GM23248 (cell line): ENCODE measurements around the gene MYT1. TPM values are rescaled to one million over a fixed set of nuclear protein-coding genes. Genes with fewer than 3 reads are reported as not detected.
"Not testable (repeated sequence)": the region's sequence is repeated elsewhere in the genome, so short reads cannot be mapped to it uniquely, and the experiment has no call there.

ENCODE experiments used
- DNase-seq: peaks from one replicate; pipeline ENCODE4 v3.0.0-alpha.2; 2015
- H2AFZ ChIP-seq: fragments of 200-600 bp; sonication (generic); 2 replicates; pipeline ENCODE4 v1.6.1; 2016; ENCODE audit warnings: antibody characterized with exemption
- H3F3A ChIP-seq: fragments of 200-600 bp; sonication (generic); 2 replicates; pipeline ENCODE4 v1.6.1; 2016; ENCODE audit warnings: mild to moderate bottlenecking, antibody characterized with exemption, mixed run types; ENCODE audit not compliant: insufficient read depth
- H3K27ac ChIP-seq: fragments of 200-600 bp; sonication (generic); 2 replicates; pipeline ENCODE4 v1.5.1; 2016; ENCODE audit warnings: mild to moderate bottlenecking
- H3K27me3 ChIP-seq: fragments of 200-600 bp; sonication (generic); replicated peaks from 2 replicates; pipeline ENCODE4 v1.6.1; 2016; ENCODE audit warnings: mild to moderate bottlenecking; ENCODE audit not compliant: insufficient read depth
- H3K36me3 ChIP-seq: fragments of 200-600 bp; sonication (generic); 2 replicates; pipeline ENCODE4 v1.6.1; 2016; ENCODE audit warnings: low read depth, mild to moderate bottlenecking
- H3K4me1 ChIP-seq: fragments of 200-600 bp; sonication (generic); 2 replicates; pipeline ENCODE4 v1.6.1; 2016; ENCODE audit warnings: mild to moderate bottlenecking; ENCODE audit not compliant: insufficient read depth
- H3K4me2 ChIP-seq: fragments of 200-600 bp; sonication (generic); one replicate; pipeline ENCODE4 v1.6.1; 2016; ENCODE audit warnings: mild to moderate bottlenecking; ENCODE audit not compliant: unreplicated experiment
- H3K4me3 ChIP-seq: fragments of 200-600 bp; sonication (generic); 2 replicates; pipeline ENCODE4 v1.5.1; 2016; ENCODE audit warnings: mild to moderate bottlenecking
- H3K79me2 ChIP-seq: fragments of 200-600 bp; sonication (generic); 2 replicates; pipeline ENCODE4 v1.6.1; 2016; ENCODE audit warnings: mild to moderate bottlenecking; ENCODE audit not compliant: insufficient read depth
- H3K9ac ChIP-seq: fragments of 200-600 bp; sonication (generic); 2 replicates; pipeline ENCODE4 v1.6.1; 2016; ENCODE audit warnings: mild to moderate bottlenecking
- H3K9me2 ChIP-seq: fragments of 200-600 bp; sonication (generic); 2 replicates; pipeline ENCODE4 v1.6.1; 2016; ENCODE audit warnings: mixed run types, mild to moderate bottlenecking, moderate library complexity; ENCODE audit not compliant: insufficient read depth
- H3K9me3 ChIP-seq: fragments of 200-600 bp; sonication (generic); one replicate; pipeline ENCODE4 v1.6.1; 2017; ENCODE audit warnings: low read depth
- H4K20me1 ChIP-seq: fragments of 200-600 bp; sonication (generic); 2 replicates; pipeline ENCODE4 v1.6.0; 2016; ENCODE audit not compliant: insufficient read depth
- EZH2 ChIP-seq: fragments of 200-600 bp; sonication (generic); IDR thresholded peaks from 2 replicates; pipeline ENCODE4 v1.6.1; 2018; ENCODE audit warnings: antibody characterized with exemption, mild to moderate bottlenecking; ENCODE audit not compliant: insufficient read depth, poor library complexity, severe bottlenecking
- EZH2phosphoT487 ChIP-seq: fragments of 200-600 bp; sonication (generic); IDR thresholded peaks from 2 replicates; pipeline ENCODE4 v1.6.1; 2018; ENCODE audit warnings: antibody characterized with exemption, moderate library complexity, mild to moderate bottlenecking, low read depth; ENCODE audit not compliant: insufficient read depth
- WGBS, 2 experiments: methylation state at CpG; one replicate each; pipeline ENCODE4 v1.1.6; 2015 to 2017; ENCODE audit warnings: low lambda C conversion rate in 2 of 2, low coverage in 1 of 2; ENCODE audit errors: missing lambda C conversion rate in 2 of 2; 5-methylcytosine and 5-hydroxymethylcytosine counted together
- in situ Hi-C: fragments of 300-500 bp; cut with MboI; formaldehyde crosslinking; loops from 2 replicates; pipeline ENCODE4 v1.15.0; 2020
- polyA plus RNA-seq: library from polyadenylated mRNA; unstranded; fragments of >200 nt; fragmentation: Nextera tagmentation; extraction: Ambion mirVana; gene quantifications from 2 replicates; pipeline ENCODE4 v1.2.1, GENCODE V29; 2016
- total RNA-seq: library from RNA; depleted of rRNA; stranded (reverse); fragments of >200 nt; shearing (Covaris generic); gene quantifications from 2 replicates; pipeline ENCODE4 v1.2.3, GENCODE V29; 2014

Gene MYT1
- total and polyA plus RNA-seq, 2 experiments from 2014 or later = not detected

- Histone ChIP-seq H3K27me3 (peaks cover 31% of the 10 kb centered on the region), H3K4me1 (no peaks in the 10 kb centered on the region), H3K9ac (no peak overlapping the region), H3K36me3 (no peaks in the 10 kb centered on the region), H3K4me3 (no peak overlapping the region), H3K9me3 (no peaks in the 10 kb centered on the region), H3F3A (no peaks in the 10 kb centered on the region), H3K4me2 (no peak overlapping the region), H3K79me2 (no peaks in the 10 kb centered on the region), H2AFZ (no peak overlapping the region), H3K9me2 (no peaks in the 10 kb centered on the region), H4K20me1 (no peaks in the 10 kb centered on the region), H3K27ac (no peak overlapping the region)
- 43 to 51% methylated on average over 8 of the region's 8 CpGs for WGBS, 2 experiments
- TF ChIP-seq EZH2 = no peak
- no peak for TF ChIP-seq EZH2phosphoT487
- in situ Hi-C loops = no loop called here
- DNase-seq = no peak
These were observed 45.0 kb upstream of the MYT1 start for GRCh38 chr20:64119301-64119680.

- in situ Hi-C loops = no loop called here
- H3K79me2 ChIP-seq = no peaks in the 10 kb centered on the region
- peak overlapping the region; percentile 70 for H2AFZ ChIP-seq
- H3K4me3 ChIP-seq = peak overlapping the region; percentile 51
- H3K27ac ChIP-seq = no peak overlapping the region
- H3K9me2 ChIP-seq = no peaks in the 10 kb centered on the region
- H3K9me3 ChIP-seq = no peaks in the 10 kb centered on the region
- no peak overlapping the region for H3K9ac ChIP-seq
- H3K27me3 ChIP-seq = peaks cover 37% of the 10 kb centered on the region
- DNase-seq = no peak
- no peaks in the 10 kb centered on the region for H4K20me1 ChIP-seq
- H3K4me2 ChIP-seq = peak overlapping the region; percentile 74
- WGBS, 2 experiments = 59 to 60% methylated on average over 13 of the region's 14 CpGs
- H3K4me1 ChIP-seq = no peaks in the 10 kb centered on the region
- no peak for TF ChIP-seq EZH2
- no peak for TF ChIP-seq EZH2phosphoT487
- no peaks in the 10 kb centered on the region for H3K36me3 ChIP-seq
- no peaks in the 10 kb centered on the region for H3F3A ChIP-seq
These were observed 44.4 kb upstream of the MYT1 start for GRCh38 chr20:64119681-64120341.

GRCh38 chr20:64121586-64121985 lies 42.7 kb upstream of the MYT1 start:
- no peaks in the 10 kb centered on the region for H3K4me1 ChIP-seq
- in situ Hi-C loops = no loop called here
- H3K36me3 ChIP-seq = no peaks in the 10 kb centered on the region
- no peak overlapping the region for H2AFZ ChIP-seq
- no peaks in the 10 kb centered on the region for H3K9me3 ChIP-seq
- no peak overlapping the region for H3K27ac ChIP-seq
- DNase-seq = no peak
- H3F3A ChIP-seq = no peaks in the 10 kb centered on the region
- no peaks in the 10 kb centered on the region for H3K9me2 ChIP-seq
- H3K4me2 ChIP-seq = no peak overlapping the region
- TF ChIP-seq EZH2phosphoT487 = no peak
- TF ChIP-seq EZH2 = no peak
- H4K20me1 ChIP-seq = no peaks in the 10 kb centered on the region
- H3K9ac ChIP-seq = no peak overlapping the region
- no peaks in the 10 kb centered on the region for H3K79me2 ChIP-seq
- no peak overlapping the region for H3K4me3 ChIP-seq
- 67 to 73% methylated on average over 12 of the region's 12 CpGs for WGBS, 2 experiments
- H3K27me3 ChIP-seq = peaks cover 40% of the 10 kb centered on the region

GRCh38 chr20:64122927-64123326 lies 41.3 kb upstream of the MYT1 start:
- H3K27ac ChIP-seq, H3K4me2 ChIP-seq, H3K79me2 ChIP-seq, H3K9ac ChIP-seq, H3K4me3 ChIP-seq, DNase-seq, H3K36me3 ChIP-seq, H4K20me1 ChIP-seq, H3K9me3 ChIP-seq, in situ Hi-C loops, H3F3A ChIP-seq, H2AFZ ChIP-seq, H3K9me2 ChIP-seq, H3K4me1 ChIP-seq: not testable (repeated sequence)
- H3K27me3 ChIP-seq = peaks cover 43% of the 10 kb centered on the region
- 63 to 66% methylated on average over 11 of the region's 11 CpGs for WGBS, 2 experiments

GRCh38 chr20:64123517-64123916 lies 40.7 kb upstream of the MYT1 start:
- H3K4me3 ChIP-seq, H3K4me2 ChIP-seq, DNase-seq, H2AFZ ChIP-seq, in situ Hi-C loops, H3K9me3 ChIP-seq, H3K9me2 ChIP-seq, H3K4me1 ChIP-seq, H3K36me3 ChIP-seq, H3K9ac ChIP-seq, H3F3A ChIP-seq, H3K27ac ChIP-seq, H3K79me2 ChIP-seq, H4K20me1 ChIP-seq: not testable (repeated sequence)
- peaks cover 49% of the 10 kb centered on the region for H3K27me3 ChIP-seq
- 66 to 72% methylated on average over 11 of the region's 11 CpGs for WGBS, 2 experiments
